ENCODE measurements around the gene JAG2.

- TF ChIP-seq POLR2AphosphoS5 (IDR thresholded peaks at IDR 0.05), result no peak
- no peak for TF ChIP-seq CTCF (IDR thresholded peaks at IDR 0.05)
- no peak for TF ChIP-seq EP300 (IDR thresholded peaks at IDR 0.05)
- TF ChIP-seq POLR2A (IDR thresholded peaks at IDR 0.05), result no peak
These were observed 27.6 kb downstream of the JAG2 start for GRCh38 chr14:105141026-105141425.

Data from suprapubic skin (tissue), 4 donors.